Testis (tissue), 2 donors: ENCODE results near the gene MINDY4.

ENCODE experiments used
- POLR2A ChIP-seq: fragments of 450-650 bp; IDR thresholded peaks from one replicate; pipeline ENCODE4 v1.6.1; 2017; ENCODE audit warnings: antibody characterized with exemption, mild to moderate bottlenecking, moderate library complexity
- TF ChIP-seq, protein P1 (sequence below), 3 experiments: fragments of 450-650 bp in 2 of 3; fragments of 200-600 bp in 1 of 3; sonication (generic) in 1 of 3; IDR thresholded peaks; one replicate each; pipeline ENCODE4 v1.5.1; 2016 to 2019; ENCODE audit warnings: antibody characterized with exemption in 3 of 3, mild to moderate bottlenecking in 2 of 3, moderate library complexity in 1 of 3

GRCh38 chr7:30915751-30916150 lies 144.5 kb downstream of the MINDY4 start:
- TF ChIP-seq, protein P1, sequence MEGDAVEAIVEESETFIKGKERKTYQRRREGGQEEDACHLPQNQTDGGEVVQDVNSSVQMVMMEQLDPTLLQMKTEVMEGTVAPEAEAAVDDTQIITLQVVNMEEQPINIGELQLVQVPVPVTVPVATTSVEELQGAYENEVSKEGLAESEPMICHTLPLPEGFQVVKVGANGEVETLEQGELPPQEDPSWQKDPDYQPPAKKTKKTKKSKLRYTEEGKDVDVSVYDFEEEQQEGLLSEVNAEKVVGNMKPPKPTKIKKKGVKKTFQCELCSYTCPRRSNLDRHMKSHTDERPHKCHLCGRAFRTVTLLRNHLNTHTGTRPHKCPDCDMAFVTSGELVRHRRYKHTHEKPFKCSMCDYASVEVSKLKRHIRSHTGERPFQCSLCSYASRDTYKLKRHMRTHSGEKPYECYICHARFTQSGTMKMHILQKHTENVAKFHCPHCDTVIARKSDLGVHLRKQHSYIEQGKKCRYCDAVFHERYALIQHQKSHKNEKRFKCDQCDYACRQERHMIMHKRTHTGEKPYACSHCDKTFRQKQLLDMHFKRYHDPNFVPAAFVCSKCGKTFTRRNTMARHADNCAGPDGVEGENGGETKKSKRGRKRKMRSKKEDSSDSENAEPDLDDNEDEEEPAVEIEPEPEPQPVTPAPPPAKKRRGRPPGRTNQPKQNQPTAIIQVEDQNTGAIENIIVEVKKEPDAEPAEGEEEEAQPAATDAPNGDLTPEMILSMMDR (IDR thresholded peaks at IDR 0.05): no peak
- TF ChIP-seq POLR2A: no peak
